Upper lobe of left lung (tissue), 4 donors: ENCODE data around the gene FAM169A.

Source experiments
- EP300 ChIP-seq, 4 donors: sonication (generic); formaldehyde crosslinking; IDR thresholded peaks; one replicate each; pipeline ENCODE4 v1.5.1; 2017; ENCODE audit warnings: antibody characterized with exemption in 4 of 4, control low read depth in 2 of 4
- POLR2A ChIP-seq, 4 donors: fragments of 450-650 bp; IDR thresholded peaks; one replicate each; pipeline ENCODE4 v1.5.1; 2016 to 2017; ENCODE audit warnings: antibody characterized with exemption in 4 of 4, mild to moderate bottlenecking in 2 of 4
- POLR2AphosphoS5 ChIP-seq, 2 donors: sonication (generic); formaldehyde crosslinking; IDR thresholded peaks; one replicate each; pipeline ENCODE4 v1.5.1; 2017; ENCODE audit warnings: antibody characterized with exemption in 2 of 2
- TF ChIP-seq, protein P1 (sequence below), 6 experiments: fragments of 450-650 bp in 4 of 6; fragments of 200-600 bp in 2 of 6; sonication (generic) in 2 of 6; IDR thresholded peaks; one replicate each; pipeline ENCODE4 v1.5.1; 2016 to 2019; ENCODE audit warnings: antibody characterized with exemption in 6 of 6

- TF ChIP-seq, protein P1, sequence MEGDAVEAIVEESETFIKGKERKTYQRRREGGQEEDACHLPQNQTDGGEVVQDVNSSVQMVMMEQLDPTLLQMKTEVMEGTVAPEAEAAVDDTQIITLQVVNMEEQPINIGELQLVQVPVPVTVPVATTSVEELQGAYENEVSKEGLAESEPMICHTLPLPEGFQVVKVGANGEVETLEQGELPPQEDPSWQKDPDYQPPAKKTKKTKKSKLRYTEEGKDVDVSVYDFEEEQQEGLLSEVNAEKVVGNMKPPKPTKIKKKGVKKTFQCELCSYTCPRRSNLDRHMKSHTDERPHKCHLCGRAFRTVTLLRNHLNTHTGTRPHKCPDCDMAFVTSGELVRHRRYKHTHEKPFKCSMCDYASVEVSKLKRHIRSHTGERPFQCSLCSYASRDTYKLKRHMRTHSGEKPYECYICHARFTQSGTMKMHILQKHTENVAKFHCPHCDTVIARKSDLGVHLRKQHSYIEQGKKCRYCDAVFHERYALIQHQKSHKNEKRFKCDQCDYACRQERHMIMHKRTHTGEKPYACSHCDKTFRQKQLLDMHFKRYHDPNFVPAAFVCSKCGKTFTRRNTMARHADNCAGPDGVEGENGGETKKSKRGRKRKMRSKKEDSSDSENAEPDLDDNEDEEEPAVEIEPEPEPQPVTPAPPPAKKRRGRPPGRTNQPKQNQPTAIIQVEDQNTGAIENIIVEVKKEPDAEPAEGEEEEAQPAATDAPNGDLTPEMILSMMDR (IDR thresholded peaks at IDR 0.05): no peak
- TF ChIP-seq POLR2AphosphoS5 (IDR thresholded peaks at IDR 0.05) (no peak), POLR2A (IDR thresholded peaks at IDR 0.05) (no peak), EP300 (IDR thresholded peaks at IDR 0.05) (no peak)
These were observed 32.5 kb downstream of the FAM169A start for GRCh38 chr5:74833537-74834266.
